DMS53 (cell line): ENCODE results near the gene DDIT4.
"Not testable (repeated sequence)": the region's sequence is repeated elsewhere in the genome, so short reads cannot be mapped to it uniquely, and the experiment has no call there.

Experiments used
- DNase-seq: peaks from one replicate; lab custom pipeline; 2025; lab: John Stamatoyannopoulos, UW

DDIT4 gene

GRCh38 chr10:72267819-72268399 lies 5.8 kb upstream of the DDIT4 start:
- no peak for DNase-seq

DNA sequence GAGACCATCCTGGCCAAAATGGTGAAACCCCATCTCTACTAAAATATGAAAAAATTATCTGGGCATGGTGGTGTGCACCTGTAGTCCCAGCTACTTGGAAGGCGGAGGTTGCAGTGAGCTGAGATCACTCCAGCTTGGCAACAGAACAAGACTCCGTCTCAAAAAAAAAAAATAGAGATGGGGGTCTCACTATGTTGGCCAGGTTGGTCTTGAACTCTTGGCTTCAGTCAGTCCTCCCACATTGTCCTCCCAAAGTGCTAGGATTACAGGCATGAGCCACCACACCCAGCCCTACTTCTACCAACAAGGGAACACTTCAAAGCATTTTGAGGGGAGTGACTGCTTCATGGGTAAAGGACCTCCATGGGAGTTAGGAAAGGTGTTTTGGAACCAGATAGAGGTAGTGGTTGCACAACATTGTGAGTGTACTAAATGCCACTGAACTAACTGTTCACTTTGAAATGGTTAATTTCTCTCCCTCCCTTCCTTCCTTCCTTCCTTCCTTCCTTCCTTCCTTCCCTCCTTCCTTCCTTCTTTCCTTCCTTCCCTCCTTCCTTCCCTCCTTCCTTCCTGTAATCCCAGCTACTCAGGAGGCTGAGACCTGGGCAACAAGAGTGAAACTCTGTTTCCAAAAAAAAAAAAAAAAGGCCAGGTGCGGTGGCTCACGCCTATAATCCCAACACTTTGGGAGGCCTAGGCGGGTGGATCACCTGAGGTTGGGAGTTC lies 5.1 kb upstream of the DDIT4 start:
- not testable (repeated sequence) for DNase-seq

DNA sequence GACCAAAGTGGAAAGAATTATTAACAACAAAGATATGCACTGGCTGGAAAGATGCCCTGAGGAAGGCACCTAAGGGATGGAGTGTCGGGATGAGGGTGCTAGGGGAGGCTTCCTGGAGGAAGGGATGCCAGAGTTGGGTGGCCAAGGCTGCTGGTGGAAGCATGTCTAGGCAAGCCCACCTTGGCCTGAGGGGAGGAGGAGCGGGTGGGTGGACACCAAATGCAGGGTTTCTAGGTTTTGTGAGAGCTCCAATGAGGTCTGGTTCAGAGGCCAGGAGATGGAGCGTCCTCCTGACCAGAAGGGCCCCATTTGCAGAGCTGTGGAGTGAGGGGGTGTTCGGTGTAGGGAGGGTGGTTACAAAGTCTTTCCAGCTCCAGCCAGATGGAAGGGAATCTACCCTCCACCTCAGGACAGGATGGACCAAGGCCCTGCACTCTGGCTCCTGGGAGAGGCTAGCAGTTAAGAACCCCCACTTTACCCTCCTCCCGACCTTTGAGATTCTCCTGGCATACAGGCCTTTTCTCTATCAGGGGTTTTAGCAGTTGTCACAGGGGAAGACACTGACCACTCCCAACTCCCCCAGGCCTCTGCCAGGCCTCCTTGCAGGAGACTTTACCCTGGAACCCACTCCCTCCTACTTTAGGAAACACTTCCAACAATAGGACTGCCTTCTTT lies 3.0 kb upstream of the DDIT4 start:
- DNase-seq, result no peak

GRCh38 chr10:72272689-72273409 lies 875 bp upstream of the DDIT4 start:
- peak; percentile 90 for DNase-seq

- no peak for DNase-seq
Measured at GRCh38 chr10:72274213-72274729, 547 bp downstream of the DDIT4 start.

- peak; percentile 80 for DNase-seq
Measured at GRCh38 chr10:72274730-72275350, 1.1 kb downstream of the DDIT4 start.

GRCh38 chr10:72275351-72276012 lies 1.8 kb downstream of the DDIT4 start:
- DNase-seq, result peak; percentile 76

DNA sequence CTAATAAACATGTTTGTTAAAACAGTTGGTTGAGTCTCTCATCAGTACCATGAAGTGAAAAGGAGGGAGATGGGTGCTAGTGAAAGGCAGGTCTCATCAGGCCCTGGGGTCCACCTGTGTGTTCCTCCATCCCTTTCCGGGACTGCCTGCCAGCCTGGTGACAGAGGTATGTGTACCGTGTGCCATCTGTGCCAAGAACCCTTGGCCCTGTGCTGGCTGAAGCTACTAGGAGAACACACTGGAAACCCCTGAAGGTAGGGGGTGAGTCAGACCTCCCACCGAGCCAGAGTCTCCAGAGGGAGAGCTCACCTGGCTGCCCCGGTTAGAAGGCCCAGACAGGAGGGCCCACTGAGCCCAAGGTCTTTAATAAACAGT lies 2.3 kb downstream of the DDIT4 start:
- peak; percentile 74 for DNase-seq

GRCh38 chr10:72276421-72277339 lies 3.0 kb downstream of the DDIT4 start:
- peak; percentile 78 for DNase-seq

- DNase-seq, result no peak
Measured at GRCh38 chr10:72277340-72277995, 3.7 kb downstream of the DDIT4 start.

GRCh38 chr10:72277996-72278667 lies 4.4 kb downstream of the DDIT4 start:
- DNase-seq, result no peak

- DNase-seq, result no peak
Measured at GRCh38 chr10:72278668-72279393, 5.1 kb downstream of the DDIT4 start.

DNA sequence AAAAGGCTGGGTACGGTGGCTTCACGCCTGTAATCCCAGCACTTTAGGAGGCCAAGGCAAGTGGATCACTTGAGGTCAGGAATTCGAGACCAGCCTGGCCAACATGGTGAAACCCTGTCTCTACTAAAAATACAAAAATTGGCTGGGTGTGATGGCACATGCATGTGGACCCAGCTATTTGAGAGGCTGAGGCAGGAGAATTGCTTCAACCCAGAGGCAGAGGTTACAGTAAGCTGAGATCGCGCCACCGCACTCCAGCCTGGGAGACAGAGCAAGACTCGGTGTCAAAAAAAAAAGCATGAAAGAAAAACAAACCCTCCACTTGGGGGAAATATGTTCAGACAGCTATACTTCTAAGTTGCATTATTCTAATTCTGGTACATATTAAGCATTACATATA lies 5.9 kb downstream of the DDIT4 start:
- not testable (repeated sequence) for DNase-seq

DNA sequence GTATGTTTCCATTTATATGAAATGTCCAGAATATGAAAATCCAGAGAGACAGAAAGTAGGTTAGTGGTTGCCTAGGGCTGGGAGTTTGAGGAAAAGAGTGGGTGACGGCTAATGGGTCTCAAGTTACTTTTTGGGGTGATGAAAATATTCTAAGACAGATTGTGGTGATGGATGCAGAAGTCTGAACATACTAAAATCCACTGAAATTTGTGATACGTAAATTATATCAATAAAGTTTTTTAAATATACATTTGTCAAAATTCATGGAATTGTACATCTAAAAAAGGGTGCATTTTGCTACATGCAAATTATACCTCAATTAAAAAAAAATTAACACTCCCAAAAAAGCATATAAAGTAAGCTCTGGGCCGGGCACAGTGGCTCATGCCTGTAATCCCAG lies 9.4 kb downstream of the DDIT4 start:
- no peak for DNase-seq

DNA sequence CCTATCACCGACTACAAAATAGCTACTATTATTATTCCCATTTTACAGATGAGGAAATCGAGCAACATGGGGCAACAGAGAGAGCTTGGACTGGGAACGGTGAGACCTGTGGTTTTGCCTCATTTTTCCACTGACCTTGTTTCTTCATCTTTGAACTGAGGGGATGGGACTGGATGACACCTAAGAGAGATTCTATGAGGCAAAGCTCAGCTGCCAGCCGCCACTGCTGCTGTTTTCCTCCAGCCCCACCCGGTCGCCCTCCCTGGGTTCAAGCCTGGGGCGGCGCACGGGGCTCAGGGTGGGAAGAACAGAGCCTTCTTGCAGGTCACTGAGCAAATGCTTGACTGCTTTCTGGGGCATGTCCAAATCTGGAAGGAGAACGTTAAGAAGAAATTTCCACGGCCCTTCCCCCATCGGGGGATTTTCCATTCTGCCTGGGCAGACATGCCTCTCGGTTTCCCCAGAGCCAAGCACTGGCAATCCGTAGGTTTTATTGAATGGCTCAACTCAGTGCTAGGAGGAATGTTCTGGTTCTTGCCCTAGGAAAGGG lies 12.3 kb downstream of the DDIT4 start:
- DNase-seq, result no peak

DNA sequence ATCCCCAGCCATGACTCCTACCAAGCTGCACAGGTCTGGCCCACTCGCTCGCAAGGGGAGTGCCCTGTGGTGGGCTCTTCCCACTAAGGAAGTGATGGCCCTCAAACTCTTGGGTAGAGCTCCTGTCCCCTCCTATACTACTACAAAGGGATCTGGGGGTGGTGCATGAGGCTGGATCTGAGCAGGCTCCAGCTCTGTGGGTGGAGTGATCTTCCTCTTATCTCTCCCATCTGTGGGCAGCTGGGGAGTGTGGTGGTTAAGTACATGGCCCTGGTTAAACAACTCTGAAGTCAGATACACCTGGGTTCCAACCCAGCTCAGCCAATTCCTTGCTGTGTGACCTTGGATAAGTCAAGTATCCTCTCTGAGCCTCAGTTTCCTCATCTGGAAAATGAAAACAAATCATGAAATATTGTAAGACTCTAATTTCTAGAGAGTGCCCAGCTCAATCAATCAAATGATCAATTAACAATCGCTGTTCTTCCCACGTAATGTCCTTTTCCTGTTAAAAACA lies 17.4 kb downstream of the DDIT4 start:
- DNase-seq, result peak; percentile 19

DNA sequence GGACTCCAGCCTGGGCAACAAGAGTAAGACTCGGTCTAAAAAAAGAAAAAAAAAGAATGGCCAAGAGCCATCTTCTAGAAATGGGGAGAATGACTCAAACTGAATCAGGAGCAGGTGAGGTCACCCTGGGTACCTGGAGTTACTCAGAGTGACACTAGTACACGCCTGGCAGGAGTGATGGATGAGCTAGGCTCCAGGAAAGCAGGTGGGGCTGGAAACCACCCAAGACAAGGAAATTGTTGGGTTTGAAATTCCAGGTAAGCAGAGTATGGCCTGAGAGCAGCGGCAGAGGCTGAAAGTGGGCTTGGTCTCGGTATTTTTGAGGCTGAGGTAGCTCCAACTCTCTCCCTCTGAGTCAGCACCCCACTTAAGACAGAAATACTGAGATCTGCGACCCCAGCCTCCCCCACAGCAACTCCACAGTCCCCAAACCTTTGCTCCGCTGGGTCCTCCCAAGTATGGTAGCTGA lies 18.5 kb downstream of the DDIT4 start:
- peak; percentile 71 for DNase-seq
